Brain microvascular endothelial cell (primary cell): ENCODE measurements around the gene NAA80.
A peak's percentile ranks its signal among the peaks of the same experiment; 100 is the strongest.

ENCODE experiments used
- DNase-seq: peaks from one replicate; pipeline ENCODE4 v3.0.0-alpha.2; 2020
- H3K27ac ChIP-seq: fragments of 250-450 bp; sonication (Bioruptor Pico); 2 replicates; pipeline ENCODE4 v1.5.1; 2020; ENCODE audit warnings: mild to moderate bottlenecking, moderate library complexity
- H3K27me3 ChIP-seq: fragments of 250-450 bp; sonication (Bioruptor Pico); replicated peaks from 2 replicates; pipeline ENCODE4 v1.5.1; 2020; ENCODE audit warnings: mild to moderate bottlenecking
- H3K36me3 ChIP-seq: fragments of 250-450 bp; sonication (Bioruptor Pico); replicated peaks from 2 replicates; pipeline ENCODE4 v1.5.1; 2020; ENCODE audit warnings: mild to moderate bottlenecking
- H3K4me3 ChIP-seq: 2 replicates; pipeline ENCODE4 v1.5.1; 2011; ENCODE audit warnings: low read depth, mild to moderate bottlenecking, control low read depth, low read length, moderate library complexity
- CTCF ChIP-seq: IDR thresholded peaks from 2 replicates; pipeline ENCODE4 v1.5.1; 2011; ENCODE audit warnings: low read depth, mild to moderate bottlenecking, moderate library complexity, low read length, control low read depth, inconsistent platforms; ENCODE audit errors: missing control alignments
- in situ Hi-C: cut with HindIII; loops from 2 replicates; pipeline ENCODE4 v1.10.0; 2017; ENCODE audit warnings: low sequenced_read_pairs, low pct_ligation_motif_present

The NAA80 gene

GRCh38 chr3:50341996-50342650 lies 42.9 kb upstream of the NAA80 start:
- DNase-seq, result no peak
- Histone ChIP-seq H3K4me3 (no peak overlapping the region), H3K27me3 (no peaks in the 10 kb centered on the region), H3K36me3 (no peaks in the 10 kb centered on the region), H3K27ac (no peak overlapping the region)
- in situ Hi-C loops, result no loop called here
- no peak for TF ChIP-seq CTCF

GRCh38 chr3:50341537-50341936 lies 42.3 kb upstream of the NAA80 start:
- DNase-seq, result no peak
- in situ Hi-C loops, result no loop called here
- Histone ChIP-seq H3K36me3 (no peaks in the 10 kb centered on the region), H3K27ac (no peak overlapping the region), H3K4me3 (peak overlapping the region; percentile 57), H3K27me3 (no peaks in the 10 kb centered on the region)
- TF ChIP-seq CTCF, result no peak

- TF ChIP-seq CTCF, result no peak
- Histone ChIP-seq H3K36me3 (no peaks in the 10 kb centered on the region), H3K4me3 (peak within 1 kb of the TSS; percentile 57), H3K27ac (peak within 1 kb of the TSS; percentile 45), H3K27me3 (no peaks in the 10 kb centered on the region)
- no peak for DNase-seq
- in situ Hi-C loops, result no loop called here
Measured at GRCh38 chr3:50340448-50341329, 41.5 kb upstream of the NAA80 start, which contains the start of gene RASSF1. Gene RASSF1, minus strand, starts transcription at chr3:50340836. Its CDS starts 31 bp downstream, at chr3:50340805.

- TF ChIP-seq CTCF, result no peak
- Histone ChIP-seq H3K27me3 (no peaks in the 10 kb centered on the region), H3K36me3 (no peaks in the 10 kb centered on the region), H3K27ac (peak overlapping the region; percentile 45), H3K4me3 (peak overlapping the region; percentile 57)
- no peak for DNase-seq
- in situ Hi-C loops, result no loop called here
Measured at GRCh38 chr3:50340147-50340447, 40.9 kb upstream of the NAA80 start.

- no peak for TF ChIP-seq CTCF
- H3K36me3 ChIP-seq, result no peaks in the 10 kb centered on the region
- H3K27ac ChIP-seq, result peak overlapping the region; percentile 45
- no peaks in the 10 kb centered on the region for H3K27me3 ChIP-seq
- in situ Hi-C loops, result no loop called here
- H3K4me3 ChIP-seq, result peak overlapping the region; percentile 57
- peak; percentile 63 for DNase-seq
Measured at GRCh38 chr3:50339485-50340146, 40.4 kb upstream of the NAA80 start.
